ENCODE measurements around the gene ANGPTL2.

The ANGPTL2 gene

GRCh38 chr9:127137640-127138360 is 15.4 kb upstream of the ANGPTL2 start:
- DNase-seq (ENCODE audit: low read depth in 2 of 2, low spot score in 1 of 2): no peak

- DNase-seq (ENCODE audit: low read depth in 2 of 2, low spot score in 1 of 2): no peak
Observed at GRCh38 chr9:127136880-127137639, 14.6 kb upstream of the ANGPTL2 start.

GRCh38 chr9:127136081-127136879 is 13.8 kb upstream of the ANGPTL2 start:
- DNase-seq (ENCODE audit: low read depth in 2 of 2, low spot score in 1 of 2): no peak

GRCh38 chr9:127135056-127135745 is 12.8 kb upstream of the ANGPTL2 start:
- DNase-seq (ENCODE audit: low read depth in 2 of 2, low spot score in 1 of 2): no peak

- DNase-seq (ENCODE audit: low read depth in 2 of 2, low spot score in 1 of 2): no peak
Observed at GRCh38 chr9:127133739-127134167, 11.3 kb upstream of the ANGPTL2 start.

GRCh38 chr9:127132921-127133647 is 10.6 kb upstream of the ANGPTL2 start:
- DNase-seq (ENCODE audit: low read depth in 2 of 2, low spot score in 1 of 2): no peak

GRCh38 chr9:127132375-127132774 is 9.9 kb upstream of the ANGPTL2 start:
- DNase-seq (ENCODE audit: low read depth in 2 of 2, low spot score in 1 of 2): no peak

- DNase-seq (ENCODE audit: low read depth in 2 of 2, low spot score in 1 of 2): no peak
Observed at GRCh38 chr9:127131871-127132270, 9.4 kb upstream of the ANGPTL2 start.

- no peak for DNase-seq (ENCODE audit: low read depth in 2 of 2, low spot score in 1 of 2)
Observed at GRCh38 chr9:127130661-127131538, 8.5 kb upstream of the ANGPTL2 start.

- DNase-seq (ENCODE audit: low read depth in 2 of 2, low spot score in 1 of 2): no peak
Observed at GRCh38 chr9:127130235-127130634, 7.8 kb upstream of the ANGPTL2 start.

GRCh38 chr9:127129718-127130085 is 7.3 kb upstream of the ANGPTL2 start:
- DNase-seq (ENCODE audit: low read depth in 2 of 2, low spot score in 1 of 2): no peak

- no peak for DNase-seq (ENCODE audit: low read depth in 2 of 2, low spot score in 1 of 2)
Observed at GRCh38 chr9:127129073-127129717, 6.8 kb upstream of the ANGPTL2 start.

GRCh38 chr9:127128341-127129072 is 6.1 kb upstream of the ANGPTL2 start:
- DNase-seq (ENCODE audit: low read depth in 2 of 2, low spot score in 1 of 2): no peak

GRCh38 chr9:127126971-127127370 is 4.5 kb upstream of the ANGPTL2 start:
- DNase-seq (ENCODE audit: low read depth in 2 of 2, low spot score in 1 of 2): no peak

- no peak for DNase-seq (ENCODE audit: low read depth in 2 of 2, low spot score in 1 of 2)
Observed at GRCh38 chr9:127124792-127125191, 2.4 kb upstream of the ANGPTL2 start.

- DNase-seq (ENCODE audit: low read depth in 2 of 2, low spot score in 1 of 2): no peak
Observed at GRCh38 chr9:127124111-127124531, 1.7 kb upstream of the ANGPTL2 start.

- no peak for DNase-seq (ENCODE audit: low read depth in 2 of 2, low spot score in 1 of 2)
Observed at GRCh38 chr9:127123064-127123890, 842 bp upstream of the ANGPTL2 start.

Measured in stimulated activated CD8-positive, alpha-beta memory T cell treated with anti-CD3 and anti-CD28 coated beads, Interleukin-4, amount 100 ng/mL, for 1 hour (primary cell).